ENCODE measurements around the gene CYP4F11.

DNA sequence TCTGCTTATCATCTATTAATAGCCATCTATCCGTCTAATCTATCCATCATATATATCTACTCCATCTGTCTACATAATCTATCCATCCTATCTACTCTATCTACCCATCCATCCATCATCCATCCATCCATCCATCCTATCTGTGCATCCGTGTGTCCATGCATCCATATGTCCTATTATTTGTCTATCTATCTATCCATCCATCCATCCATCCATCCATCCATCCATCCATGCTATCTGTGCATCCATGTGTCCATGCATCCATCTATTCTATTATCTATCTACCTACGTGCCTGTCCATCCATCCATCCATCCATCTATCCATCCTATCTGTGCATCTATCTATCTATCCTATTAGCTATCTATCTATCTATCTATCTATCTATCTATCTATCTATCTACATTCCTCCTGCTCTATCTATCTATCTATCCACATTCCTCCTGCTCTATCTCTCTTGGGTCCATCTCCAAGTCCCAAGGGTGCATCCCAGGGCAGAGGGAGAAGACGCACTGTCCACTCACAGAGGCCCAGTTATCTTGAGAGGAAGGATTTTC is 38.4 kb downstream of the CYP4F11 start:
- TF ChIP-seq, protein P1, sequence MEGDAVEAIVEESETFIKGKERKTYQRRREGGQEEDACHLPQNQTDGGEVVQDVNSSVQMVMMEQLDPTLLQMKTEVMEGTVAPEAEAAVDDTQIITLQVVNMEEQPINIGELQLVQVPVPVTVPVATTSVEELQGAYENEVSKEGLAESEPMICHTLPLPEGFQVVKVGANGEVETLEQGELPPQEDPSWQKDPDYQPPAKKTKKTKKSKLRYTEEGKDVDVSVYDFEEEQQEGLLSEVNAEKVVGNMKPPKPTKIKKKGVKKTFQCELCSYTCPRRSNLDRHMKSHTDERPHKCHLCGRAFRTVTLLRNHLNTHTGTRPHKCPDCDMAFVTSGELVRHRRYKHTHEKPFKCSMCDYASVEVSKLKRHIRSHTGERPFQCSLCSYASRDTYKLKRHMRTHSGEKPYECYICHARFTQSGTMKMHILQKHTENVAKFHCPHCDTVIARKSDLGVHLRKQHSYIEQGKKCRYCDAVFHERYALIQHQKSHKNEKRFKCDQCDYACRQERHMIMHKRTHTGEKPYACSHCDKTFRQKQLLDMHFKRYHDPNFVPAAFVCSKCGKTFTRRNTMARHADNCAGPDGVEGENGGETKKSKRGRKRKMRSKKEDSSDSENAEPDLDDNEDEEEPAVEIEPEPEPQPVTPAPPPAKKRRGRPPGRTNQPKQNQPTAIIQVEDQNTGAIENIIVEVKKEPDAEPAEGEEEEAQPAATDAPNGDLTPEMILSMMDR (IDR thresholded peaks at IDR 0.05; ENCODE audit: borderline replicate concordance, extremely low read depth, low read length, poor library complexity, severe bottlenecking): no peak
- no peak for TF ChIP-seq EZH2 (IDR thresholded peaks at IDR 0.05; ENCODE audit: borderline replicate concordance, low read depth, low read length, severe bottlenecking)

All from DND-41 (cell line).